Neural cell (in vitro differentiated cells): Measurements from ENCODE around the gene PCNX2.

Source experiments
- EP300 ChIP-seq: fragments of 450-650 bp; conservative IDR thresholded peaks from 2 replicates; pipeline ENCODE4 v1.6.1; 2014; ENCODE audit warnings: antibody characterized with exemption, mild to moderate bottlenecking, moderate library complexity; ENCODE audit not compliant: poor library complexity, severe bottlenecking
- EZH2 ChIP-seq: fragments of 200-600, 300-800 bp; shearing (Covaris generic), sonication (generic); IDR thresholded peaks from 2 replicates; pipeline ENCODE4 v1.6.1; 2014; ENCODE audit warnings: antibody characterized with exemption, low read length, borderline replicate concordance, mild to moderate bottlenecking; ENCODE audit not compliant: insufficient read depth, poor library complexity, severe bottlenecking
- MXI1 ChIP-seq: fragments of 450-650 bp; conservative IDR thresholded peaks from 2 replicates; pipeline ENCODE4 v1.6.1; 2014; ENCODE audit warnings: antibody characterized with exemption, mild to moderate bottlenecking; ENCODE audit not compliant: poor library complexity, severe bottlenecking
- POLR2AphosphoS5 ChIP-seq: IDR thresholded peaks from 2 replicates; pipeline ENCODE4 v1.6.1; 2012
- RAD21 ChIP-seq: fragments of 450-650 bp; conservative IDR thresholded peaks from 2 replicates; pipeline ENCODE4 v1.6.1; 2014; ENCODE audit warnings: antibody characterized with exemption, mild to moderate bottlenecking, moderate library complexity
- SMC3 ChIP-seq: fragments of 450-650 bp; conservative IDR thresholded peaks from 2 replicates; pipeline ENCODE4 v1.6.1; 2014; ENCODE audit warnings: antibody characterized with exemption, mild to moderate bottlenecking, moderate library complexity; ENCODE audit not compliant: poor library complexity
- TAF1 ChIP-seq: IDR thresholded peaks from 2 replicates; pipeline ENCODE4 v1.6.1; 2012; ENCODE audit warnings: low read depth
- TF ChIP-seq, protein P1 (sequence below): IDR thresholded peaks from 2 replicates; pipeline ENCODE4 v1.6.1; 2012; ENCODE audit warnings: borderline replicate concordance
- TF ChIP-seq, protein P2 (sequence below): fragments of 450-650 bp; IDR thresholded peaks from 2 replicates; pipeline ENCODE4 v1.5.1; 2014; ENCODE audit warnings: antibody characterized with exemption, mild to moderate bottlenecking, moderate library complexity; ENCODE audit not compliant: poor library complexity, severe bottlenecking

DNA sequence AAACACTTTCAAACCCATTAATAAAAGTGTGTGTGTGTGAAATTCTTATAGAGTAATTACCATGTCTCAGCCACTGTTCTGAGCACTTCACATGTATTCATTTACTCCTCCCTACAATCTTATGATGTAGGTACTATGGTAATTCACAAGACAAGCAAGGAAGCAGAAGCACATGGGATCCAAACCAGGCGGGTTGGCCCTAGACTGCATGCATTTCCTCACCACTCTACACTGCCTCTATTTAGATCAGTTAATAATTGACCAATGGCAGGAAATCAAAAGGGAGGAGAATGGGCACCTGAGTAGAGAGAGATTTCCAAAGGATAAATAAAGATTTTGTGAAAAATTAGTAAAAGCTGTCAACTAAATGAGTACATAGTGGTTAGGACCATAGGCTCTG, 47.7 kb upstream of the PCNX2 start:
- TF ChIP-seq, protein P1, sequence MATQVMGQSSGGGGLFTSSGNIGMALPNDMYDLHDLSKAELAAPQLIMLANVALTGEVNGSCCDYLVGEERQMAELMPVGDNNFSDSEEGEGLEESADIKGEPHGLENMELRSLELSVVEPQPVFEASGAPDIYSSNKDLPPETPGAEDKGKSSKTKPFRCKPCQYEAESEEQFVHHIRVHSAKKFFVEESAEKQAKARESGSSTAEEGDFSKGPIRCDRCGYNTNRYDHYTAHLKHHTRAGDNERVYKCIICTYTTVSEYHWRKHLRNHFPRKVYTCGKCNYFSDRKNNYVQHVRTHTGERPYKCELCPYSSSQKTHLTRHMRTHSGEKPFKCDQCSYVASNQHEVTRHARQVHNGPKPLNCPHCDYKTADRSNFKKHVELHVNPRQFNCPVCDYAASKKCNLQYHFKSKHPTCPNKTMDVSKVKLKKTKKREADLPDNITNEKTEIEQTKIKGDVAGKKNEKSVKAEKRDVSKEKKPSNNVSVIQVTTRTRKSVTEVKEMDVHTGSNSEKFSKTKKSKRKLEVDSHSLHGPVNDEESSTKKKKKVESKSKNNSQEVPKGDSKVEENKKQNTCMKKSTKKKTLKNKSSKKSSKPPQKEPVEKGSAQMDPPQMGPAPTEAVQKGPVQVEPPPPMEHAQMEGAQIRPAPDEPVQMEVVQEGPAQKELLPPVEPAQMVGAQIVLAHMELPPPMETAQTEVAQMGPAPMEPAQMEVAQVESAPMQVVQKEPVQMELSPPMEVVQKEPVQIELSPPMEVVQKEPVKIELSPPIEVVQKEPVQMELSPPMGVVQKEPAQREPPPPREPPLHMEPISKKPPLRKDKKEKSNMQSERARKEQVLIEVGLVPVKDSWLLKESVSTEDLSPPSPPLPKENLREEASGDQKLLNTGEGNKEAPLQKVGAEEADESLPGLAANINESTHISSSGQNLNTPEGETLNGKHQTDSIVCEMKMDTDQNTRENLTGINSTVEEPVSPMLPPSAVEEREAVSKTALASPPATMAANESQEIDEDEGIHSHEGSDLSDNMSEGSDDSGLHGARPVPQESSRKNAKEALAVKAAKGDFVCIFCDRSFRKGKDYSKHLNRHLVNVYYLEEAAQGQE = no peak
- TF ChIP-seq, protein P2, sequence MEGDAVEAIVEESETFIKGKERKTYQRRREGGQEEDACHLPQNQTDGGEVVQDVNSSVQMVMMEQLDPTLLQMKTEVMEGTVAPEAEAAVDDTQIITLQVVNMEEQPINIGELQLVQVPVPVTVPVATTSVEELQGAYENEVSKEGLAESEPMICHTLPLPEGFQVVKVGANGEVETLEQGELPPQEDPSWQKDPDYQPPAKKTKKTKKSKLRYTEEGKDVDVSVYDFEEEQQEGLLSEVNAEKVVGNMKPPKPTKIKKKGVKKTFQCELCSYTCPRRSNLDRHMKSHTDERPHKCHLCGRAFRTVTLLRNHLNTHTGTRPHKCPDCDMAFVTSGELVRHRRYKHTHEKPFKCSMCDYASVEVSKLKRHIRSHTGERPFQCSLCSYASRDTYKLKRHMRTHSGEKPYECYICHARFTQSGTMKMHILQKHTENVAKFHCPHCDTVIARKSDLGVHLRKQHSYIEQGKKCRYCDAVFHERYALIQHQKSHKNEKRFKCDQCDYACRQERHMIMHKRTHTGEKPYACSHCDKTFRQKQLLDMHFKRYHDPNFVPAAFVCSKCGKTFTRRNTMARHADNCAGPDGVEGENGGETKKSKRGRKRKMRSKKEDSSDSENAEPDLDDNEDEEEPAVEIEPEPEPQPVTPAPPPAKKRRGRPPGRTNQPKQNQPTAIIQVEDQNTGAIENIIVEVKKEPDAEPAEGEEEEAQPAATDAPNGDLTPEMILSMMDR = no peak
- no peak for TF ChIP-seq SMC3
- no peak for TF ChIP-seq RAD21
- TF ChIP-seq POLR2AphosphoS5 = no peak
- TF ChIP-seq EZH2 = no peak
- no peak for TF ChIP-seq EP300
- no peak for TF ChIP-seq TAF1
- no peak for TF ChIP-seq MXI1
